ENCODE data around the gene KLHL29.
A peak's percentile ranks its signal among the peaks of the same experiment; 100 is the strongest.

Gene KLHL29

DNA sequence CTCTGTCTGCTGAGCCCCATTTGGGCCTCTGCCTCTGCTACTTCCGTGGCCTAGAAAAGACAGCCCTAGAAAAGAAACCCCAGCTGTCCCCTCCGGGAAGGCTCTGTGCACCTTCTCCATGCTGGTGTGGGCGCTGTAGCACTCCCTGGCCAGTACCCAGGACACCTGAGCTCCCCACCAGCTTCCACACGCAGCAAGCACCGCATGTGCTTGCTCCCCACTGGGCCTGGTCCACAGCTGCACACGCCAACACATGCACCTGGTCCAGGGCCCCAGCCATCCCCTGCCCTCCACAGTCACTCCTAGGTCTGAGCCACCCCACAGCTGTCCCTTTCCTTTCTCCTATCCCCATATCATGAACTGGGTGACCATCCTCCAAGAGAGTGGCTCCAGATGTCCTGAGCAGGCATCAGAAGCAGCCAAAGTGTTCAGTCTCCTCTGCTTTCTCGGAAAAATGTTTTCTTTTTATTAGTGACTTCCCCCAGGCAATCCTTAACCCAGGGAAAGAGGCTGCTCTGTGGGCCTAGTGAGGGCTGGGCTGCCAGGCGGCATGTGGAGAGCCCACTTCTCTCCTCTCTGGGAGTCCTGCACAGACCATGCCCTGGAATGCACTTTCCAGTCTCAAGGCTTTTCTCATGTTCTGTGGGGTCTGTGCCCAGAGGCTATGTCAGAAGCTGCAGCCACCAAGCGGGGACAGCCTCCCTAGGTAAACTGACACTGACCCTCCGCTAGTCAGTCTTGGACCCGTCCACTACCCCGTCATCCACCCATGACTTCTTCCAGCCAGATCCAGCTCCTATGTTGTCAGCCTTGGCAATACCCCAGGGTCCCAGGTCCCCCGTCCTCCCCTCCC lies 133.7 kb downstream of the KLHL29 start:
- DNase-seq: no peak

DNA sequence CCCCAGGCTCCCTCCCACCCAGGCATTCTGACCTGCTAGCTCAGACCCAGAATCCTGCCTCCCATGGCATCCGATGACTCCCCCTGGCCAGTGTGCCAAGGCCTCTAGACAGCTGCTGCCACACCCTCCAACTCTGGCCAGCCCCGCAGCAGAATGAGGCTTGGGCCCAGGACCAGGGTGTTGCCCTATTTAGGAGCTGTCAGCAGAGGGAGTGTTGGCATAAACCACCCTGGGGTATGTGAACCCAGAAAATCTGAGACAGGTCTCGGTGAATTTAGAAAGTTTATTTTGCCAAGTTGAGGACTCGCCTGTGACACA lies 134.3 kb downstream of the KLHL29 start:
- no peak for DNase-seq

DNA sequence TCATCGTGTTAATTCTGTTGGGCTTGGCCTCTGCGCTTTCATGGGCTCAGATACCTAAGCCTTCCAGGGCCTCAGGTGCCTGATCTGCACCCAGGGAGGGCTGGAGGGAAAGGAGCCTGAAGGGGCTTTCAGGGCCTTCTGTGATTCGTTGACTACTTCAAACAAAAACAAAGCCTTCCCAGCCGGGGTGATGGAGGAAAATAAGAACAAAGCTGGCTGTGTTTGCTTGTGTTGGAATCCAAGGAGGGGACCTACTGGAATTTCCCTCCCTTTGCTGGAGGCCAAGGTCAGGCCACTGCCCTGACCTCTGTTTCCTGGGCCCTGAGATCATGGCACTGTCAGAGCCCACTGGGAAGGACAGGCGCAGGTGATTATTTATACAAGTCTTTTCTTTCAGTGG lies 135.3 kb downstream of the KLHL29 start:
- DNase-seq: no peak

DNA sequence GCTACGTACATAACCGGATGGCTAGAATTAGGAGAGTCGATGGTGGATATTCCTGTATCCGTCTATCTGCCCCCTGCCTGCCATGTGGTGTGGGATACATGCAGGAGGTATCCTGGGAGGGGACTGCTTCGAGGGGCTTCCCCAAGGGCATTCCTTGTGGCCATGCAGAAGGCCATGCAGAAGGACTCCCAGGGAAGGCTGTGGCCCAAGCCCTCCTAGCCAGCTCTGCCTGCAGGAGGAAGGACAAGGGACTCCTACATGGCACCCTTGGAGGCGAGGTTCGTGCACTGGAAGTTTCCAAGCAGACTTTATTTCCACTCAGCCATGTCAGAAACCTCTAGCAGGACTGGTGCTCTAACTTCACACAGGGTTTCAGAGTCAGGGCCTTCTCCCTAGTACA lies 136.1 kb downstream of the KLHL29 start:
- no peak for DNase-seq

DNA sequence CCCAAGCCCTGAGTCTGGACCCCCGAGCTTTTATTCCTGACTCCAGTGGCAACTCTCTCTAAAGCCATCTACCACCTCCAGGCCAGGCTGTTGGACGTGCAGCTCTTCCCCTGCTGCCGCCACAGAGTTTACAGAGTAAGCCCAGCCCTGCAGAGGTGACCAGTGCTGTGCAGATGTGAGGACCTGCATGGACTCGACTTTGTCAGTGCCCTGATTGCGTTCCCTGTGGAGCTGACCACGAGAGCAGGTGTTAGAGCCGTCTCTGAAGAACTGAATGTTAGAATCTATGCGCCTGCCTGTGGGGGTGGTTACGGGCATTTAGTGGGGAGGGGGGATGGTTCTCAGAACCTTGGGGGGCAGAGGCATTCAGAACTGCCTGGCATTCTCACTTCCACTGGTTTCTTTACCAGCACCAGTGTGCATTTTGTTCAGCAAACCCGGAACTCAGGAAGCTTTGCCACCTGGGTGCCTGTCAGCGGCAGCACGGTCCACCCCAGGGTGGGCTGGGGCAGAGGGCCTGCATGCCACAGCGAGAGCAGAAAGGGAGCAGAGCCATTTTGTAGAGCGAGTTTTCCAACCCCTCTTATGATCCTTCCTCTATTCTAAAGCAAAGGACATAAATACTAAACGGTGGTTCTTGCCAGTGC lies 137.9 kb downstream of the KLHL29 start:
- no peak for DNase-seq

DNA sequence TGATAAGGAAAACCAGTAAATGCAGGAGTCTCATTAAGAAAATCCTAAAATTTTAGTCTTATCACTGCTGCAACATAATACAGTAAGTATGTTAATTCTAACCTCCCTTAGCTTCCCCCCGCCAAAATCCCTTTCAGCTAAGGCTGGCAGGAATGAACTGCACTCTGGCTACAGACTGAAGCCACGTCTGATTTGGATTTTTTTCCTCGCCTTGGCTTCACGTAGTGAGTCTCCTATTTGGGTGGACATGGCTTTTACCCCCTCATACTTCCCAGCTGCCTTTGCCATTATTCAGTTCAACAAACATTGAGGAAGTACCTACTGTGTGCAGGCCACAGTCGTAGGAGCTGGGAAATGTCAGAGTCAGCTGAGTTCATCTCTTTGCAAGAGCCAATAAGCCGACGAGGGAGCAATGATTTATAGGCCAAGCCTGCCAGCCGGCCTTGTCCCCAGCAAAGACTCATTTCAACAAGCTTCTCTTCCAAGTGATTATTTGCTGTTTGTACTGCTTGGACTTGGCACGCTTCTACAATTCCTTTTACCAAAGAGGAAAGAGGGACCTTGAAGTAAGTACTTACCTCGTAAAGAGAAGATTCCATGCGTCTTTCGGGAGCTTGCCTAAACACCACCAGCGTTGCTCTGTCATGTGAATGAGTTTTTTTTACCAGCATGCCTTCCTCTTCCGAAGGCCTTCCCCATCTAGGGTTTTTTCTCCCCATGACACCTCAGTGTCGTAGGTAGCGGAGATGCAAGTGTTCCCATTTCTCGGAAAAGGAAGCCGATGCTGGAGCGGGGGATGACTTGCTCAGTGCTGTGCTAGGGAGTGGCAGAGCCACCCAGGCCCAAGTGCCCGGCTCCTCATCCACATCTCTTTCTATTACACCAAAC lies 138.6 kb downstream of the KLHL29 start:
- no peak for DNase-seq

DNA sequence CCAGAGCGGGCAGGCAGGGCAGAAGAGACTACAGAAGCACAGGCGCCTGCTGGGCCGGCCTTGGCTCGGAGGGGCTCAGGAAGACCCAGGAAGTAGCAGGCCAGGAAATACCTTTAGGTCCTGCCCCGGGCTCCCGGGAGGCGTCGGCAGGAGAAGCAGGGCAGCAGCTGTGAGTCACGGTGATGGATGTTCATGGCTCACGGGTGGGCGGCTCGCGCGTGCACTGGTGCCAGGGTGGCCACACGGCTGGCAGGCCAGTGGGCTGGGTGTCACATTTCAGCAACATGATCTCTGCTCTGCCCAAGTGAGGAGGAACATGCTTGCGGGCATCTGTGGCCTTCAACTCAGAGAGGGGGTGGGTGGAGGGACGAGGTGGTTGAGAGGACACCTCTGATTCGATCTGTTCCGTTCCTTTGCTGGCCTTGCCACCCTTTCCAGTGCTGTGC lies 139.3 kb downstream of the KLHL29 start:
- DNase-seq: peak; percentile 70

DNA sequence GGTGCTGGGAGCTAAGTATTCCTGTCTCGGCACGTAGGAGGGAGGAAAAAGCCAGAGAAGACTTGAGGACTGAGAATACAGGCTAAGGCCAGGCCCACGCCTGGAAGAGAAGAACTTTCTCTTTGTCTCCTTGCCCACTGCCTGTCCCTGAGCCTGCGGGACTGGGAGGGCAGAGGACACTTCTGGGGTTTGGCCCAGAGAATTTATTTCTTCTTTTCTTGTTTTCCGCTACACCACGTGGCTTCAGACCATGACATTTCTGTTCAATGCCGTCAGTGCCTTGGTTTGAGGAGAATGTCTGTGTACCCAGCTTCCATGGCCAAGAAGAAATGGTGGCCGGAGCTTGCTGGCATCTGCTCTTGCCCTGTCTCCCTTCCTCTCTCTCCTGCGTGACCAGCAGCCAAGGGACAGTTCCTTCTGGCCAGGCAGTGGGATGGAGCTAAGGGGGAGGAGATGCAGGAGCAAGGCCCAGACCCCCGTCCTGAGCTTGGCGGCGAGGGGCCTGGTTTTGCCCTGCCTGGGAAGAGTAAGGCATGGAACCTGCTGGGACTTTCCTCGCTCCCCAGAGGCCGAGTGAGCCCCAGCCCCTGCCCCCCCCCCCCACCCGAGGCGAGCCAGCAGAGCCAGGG lies 140.3 kb downstream of the KLHL29 start:
- no peak for DNase-seq

DNA sequence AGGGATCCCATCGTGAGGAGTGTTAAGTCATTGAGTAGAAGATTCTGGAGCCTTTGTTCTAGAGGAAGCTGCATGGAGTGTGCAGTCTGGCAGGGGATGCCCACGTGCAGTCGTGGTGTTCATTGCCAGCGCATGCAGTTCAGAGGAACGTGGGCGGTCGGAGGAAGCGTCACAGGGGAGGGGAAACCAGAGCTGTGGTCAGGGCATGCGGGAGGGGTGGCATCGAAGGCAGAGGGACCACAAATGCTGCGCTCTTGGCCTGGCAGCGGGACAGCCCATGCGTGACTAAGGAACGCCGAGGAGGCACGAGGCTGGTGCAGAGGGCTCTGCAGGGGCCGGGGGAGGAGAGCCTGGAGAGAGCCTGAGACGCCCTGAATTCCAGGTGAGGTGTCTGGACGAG lies 141.1 kb downstream of the KLHL29 start:
- DNase-seq: no peak

DNA sequence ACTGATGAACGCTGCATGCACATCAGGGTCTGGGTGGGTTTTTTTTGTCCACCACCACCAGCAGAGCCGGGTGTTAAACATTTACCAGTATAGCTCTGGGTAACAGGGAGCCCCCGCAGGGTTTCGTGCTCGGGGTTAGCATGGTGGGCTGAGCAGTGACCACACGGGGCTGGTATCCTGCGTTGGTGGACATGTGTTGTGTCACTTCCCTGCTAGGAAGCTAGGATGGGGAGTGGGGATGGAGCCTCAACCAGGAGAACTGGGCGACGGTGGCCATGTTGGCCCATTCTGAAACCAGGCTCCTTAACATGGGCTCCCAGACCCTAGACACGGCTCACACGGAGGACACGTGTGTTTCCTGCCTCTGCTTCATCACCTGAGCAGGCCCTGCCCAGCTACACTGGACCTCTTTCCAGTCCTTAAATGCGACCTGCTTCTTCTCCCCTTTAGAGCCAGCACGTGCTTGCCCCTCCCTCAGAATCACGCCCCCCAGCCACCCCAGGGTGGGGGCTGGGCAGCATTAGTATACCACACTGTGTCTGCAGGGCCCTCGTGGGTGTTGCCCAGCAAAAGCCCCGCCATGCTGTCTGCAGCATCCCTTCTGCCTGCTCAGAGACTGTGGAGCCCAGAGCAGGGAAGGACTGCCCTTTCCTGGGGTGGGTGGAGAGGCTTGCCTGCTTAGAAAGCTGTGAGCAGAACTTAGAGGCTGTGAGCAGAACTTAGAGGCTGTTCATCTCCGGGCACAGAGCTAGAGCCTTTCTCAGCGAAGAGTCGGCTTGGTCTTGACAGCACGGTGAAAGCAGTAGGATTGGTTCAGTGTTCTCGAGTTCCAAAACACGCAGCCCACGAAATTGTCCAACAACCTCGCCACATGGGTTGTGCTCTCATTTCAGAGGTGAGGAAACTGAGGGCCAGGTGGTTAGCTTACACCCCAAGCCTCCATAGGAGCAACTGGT lies 142.1 kb downstream of the KLHL29 start:
- no peak for DNase-seq

DNA sequence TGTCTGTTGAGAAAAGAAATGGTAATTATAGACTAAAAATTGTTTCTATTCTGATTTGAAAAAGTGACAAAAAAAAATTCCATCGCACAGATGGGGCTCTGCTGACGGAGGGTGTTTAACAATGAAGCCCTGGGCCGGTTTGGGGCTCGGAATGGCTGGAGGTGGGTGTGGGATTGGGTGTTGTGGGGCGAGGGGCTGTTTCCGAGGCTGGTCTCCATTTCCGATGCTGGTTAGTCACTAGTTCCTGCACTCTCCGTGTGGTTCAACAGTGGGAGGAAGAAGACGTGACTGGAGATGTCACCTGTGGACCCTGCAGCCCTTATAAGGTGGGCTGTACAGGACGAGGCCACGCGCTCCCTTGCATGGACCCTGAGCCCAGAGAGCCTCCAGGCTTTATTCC lies 143.2 kb downstream of the KLHL29 start:
- DNase-seq: no peak

DNA sequence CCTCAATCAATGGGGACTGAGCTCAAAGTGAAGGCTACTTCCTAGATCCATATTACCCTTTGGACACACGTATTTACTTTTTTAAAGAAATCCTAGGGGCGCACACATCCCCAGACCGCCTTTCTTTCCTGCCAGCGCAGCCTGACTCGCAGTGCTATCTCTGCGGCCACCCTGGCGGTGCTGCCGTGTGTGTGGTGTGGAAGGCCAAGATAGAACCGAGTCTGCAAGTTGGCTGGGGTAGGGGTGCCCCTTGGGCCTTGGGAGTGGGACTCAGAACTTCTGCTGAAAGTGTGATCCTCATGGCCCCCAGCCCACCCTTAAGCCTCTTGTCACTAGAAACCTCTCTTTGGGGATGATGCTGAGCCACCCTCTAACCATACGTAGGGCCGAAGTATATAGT lies 143.7 kb downstream of the KLHL29 start:
- no peak for DNase-seq

DNA sequence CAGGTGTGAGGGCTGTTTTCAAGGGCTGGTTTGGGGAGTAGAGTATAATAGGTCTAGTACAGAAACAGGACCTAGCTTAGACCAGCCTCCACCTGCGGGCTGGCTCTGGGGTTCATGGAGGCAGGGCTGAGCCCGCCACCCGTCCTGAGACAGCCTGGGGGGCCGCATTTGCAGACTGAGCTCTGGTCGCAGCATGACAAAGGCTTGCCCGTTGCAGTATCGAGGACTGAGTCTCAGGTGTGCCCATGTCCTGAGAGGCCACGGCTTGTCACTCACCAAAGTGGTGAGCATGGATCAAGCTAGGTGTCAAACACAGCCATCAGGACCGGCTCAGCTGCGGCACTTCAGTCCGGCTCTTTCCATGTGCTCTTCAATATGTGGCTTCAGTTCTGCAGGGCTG lies 144.7 kb downstream of the KLHL29 start:
- DNase-seq: no peak

DNA sequence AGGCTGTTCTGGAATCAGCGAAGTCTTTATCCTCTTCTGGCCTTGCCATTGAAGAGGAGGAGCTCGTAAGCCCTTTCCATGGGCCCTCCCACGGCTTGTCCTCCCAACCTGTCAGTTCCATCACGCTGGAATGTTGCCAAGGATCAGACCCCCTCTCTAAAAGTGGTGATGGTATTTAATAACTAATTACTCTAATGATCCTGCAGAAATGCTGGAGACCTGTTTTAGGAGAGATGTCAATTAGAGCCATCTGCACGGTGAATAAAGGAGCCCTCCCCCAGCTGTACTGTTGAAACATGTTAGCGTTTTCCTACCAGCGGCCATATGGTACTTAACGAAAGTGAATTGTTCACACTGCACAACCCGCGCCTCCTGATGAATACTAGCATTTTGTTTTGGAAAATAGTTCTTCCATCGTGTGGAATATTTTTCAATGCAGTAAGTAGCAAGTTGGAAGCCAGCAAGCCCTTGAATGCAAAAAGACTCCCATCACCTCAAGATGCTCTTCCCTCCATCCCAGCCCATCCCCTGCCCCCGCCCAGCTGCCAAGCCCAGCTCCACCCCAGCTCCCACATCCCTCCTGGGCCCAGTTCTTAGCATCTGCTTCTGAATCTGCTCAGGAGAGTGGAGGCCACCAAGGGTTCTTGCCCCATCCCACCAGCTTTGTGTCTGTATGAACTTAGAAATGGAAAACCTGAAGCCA lies 145.4 kb downstream of the KLHL29 start:
- no peak for DNase-seq

DNA sequence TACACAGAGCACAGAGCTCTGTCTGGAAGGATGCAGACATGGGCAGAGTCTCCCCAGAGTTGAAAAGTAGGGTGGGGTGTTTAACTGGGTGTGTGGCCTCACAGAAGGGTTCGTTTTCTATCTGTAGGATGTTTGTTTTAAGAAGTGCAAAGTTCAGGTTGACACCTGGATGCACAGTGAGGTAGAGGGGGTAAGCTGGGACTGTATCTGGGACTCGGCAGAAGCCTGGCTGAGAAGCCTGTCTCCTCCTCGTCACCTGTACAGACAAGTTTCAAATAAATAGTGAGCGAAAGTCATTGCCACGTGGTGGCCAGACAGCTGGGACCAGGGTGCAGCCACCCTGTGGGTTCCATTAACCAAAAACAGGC lies 145.9 kb downstream of the KLHL29 start:
- DNase-seq: no peak

DNA sequence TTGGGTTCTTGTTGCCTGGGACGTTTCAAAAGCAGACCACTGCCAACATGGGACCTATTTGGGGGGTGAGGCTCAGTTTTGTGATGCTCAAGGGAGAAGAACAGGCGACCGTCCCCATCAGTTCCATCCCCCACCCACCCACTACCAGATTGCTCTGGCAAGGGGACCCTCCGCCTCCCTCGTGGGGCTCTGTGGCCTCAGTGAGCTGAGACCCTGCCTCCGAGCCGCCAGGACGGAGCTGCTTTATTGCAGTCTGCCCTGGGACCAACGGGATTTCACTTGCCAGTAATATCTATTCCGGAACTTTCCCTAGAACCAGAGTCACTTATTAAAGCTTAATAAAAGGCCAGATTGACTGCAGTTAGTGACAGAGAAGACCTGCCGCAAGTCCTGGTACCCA lies 146.3 kb downstream of the KLHL29 start:
- DNase-seq: no peak

DNA sequence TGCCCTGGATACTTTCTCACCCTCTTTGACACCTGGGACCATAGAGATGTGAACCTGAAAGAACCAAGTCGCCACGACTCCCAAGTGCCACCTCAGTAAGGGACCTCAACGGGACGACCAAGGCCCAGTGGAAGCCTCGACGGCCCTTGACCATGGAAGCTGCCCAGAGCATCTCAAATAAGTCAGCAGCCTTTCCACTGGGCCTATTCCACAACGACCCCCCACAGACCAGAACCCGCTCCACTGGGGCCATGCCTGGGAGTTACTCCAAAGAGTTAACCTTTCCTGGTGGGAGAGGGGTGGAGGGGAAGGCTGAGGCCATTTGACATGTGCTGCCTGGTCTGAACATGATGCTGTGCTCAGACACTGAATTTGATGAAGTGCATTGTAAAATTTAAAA lies 146.9 kb downstream of the KLHL29 start:
- no peak for DNase-seq

DNA sequence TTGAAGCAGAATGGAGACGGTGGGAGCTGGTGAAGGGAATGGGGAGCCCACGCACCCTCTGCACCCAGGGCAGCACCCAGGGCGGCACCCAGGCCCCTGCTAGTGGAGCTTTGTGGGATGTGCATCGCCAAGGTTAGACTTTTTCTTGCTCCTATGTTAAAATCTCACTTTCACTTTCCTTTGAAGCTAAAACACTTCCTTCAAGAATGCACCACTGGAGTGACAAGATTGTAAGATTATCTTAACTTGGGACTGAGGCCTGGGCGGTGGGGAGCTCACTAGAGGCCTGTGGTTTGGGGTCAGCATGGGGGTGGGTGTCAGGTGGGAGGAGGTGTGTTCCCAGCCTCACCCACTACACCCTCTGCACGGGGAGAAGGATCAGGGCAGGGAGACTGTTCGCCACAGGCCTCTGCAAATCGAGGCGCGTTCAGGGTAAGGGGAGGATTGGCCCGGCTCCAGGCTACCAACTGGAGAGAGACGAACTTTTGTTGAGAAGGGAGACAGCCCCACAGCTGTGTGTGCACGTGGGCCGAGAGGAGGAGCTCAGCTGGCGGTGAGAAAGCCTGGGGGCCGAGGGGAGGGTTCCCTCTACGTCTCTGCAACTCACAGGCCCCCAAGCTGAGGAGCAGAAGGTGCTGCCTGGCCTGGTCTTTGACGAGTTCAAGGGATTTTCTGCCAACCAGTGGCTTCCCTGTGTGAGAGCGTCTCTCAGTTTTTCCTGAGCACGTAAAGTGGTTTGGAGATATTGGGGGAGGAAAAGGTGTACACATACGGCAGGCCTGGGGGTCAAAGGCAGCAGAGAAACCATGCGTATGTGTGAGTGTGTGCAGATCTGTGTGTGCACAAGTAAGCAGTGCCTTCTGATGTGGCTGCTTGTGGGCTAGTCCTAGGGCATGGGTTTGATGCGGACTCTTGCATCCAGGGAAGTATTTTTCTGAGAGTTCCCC lies 147.7 kb downstream of the KLHL29 start:
- no peak for DNase-seq

DNA sequence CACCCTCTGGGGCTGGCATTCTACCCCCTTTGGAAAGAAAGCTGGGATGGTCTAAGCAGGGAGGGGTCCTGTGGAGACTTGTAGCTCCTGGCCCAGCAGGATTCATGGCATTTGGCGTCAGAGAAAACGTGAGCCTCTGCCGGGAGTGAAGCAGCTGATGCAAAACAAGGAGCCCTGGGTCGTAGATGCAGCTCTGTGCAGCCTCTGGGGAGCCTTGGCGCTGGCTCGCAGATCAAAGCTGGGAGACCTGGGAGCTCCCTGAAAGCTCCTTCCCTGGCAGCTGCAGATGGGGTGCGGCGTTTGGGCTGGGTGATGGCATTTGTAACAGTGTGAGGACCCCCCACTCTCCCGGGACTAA lies 148.3 kb downstream of the KLHL29 start:
- no peak for DNase-seq

DNA sequence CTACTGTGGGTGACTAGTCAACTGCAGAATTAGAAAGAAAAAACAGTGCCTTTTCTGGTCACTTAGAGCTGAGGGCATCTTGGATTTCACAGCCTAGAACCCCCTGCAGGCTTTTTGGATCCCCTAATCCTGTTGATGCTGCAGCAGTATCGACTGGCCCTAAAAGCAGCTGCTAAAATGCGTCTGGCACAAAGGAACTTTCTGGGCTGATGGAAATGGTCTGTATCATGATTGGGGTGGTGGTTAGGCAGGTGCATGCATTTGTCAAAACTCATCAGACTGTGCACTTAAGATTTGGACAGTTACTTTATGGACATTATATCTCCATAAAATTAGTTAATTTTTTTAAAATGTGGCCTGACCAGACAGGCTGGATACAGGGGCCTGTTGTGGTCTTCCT lies 149.8 kb downstream of the KLHL29 start:
- no peak for DNase-seq
